ENCODE measurements around the gene ZNF12.

ZNF12 gene

GRCh38 chr7:6654113-6654841, 52.5 kb downstream of the ZNF12 start:
- no peak overlapping the region for H3K4me3 ChIP-seq (replicated peaks; ENCODE audit: insufficient read depth, low read length)
- no peaks in the 10 kb centered on the region for H3K27me3 ChIP-seq (ENCODE audit: insufficient read depth, poor library complexity, severe bottlenecking)
- H3K27ac ChIP-seq (replicated peaks): no peak overlapping the region
- DNase-seq (ENCODE audit: low read depth in 1 of 2, low spot score in 1 of 2): no peak
- TF ChIP-seq SPI1 (IDR thresholded peaks at IDR 0.05; ENCODE audit: borderline replicate concordance, low read depth): no peak
- no peak for TF ChIP-seq CTCF (IDR thresholded peaks at IDR 0.05; ENCODE audit: insufficient read depth, low read length)
- no peak for TF ChIP-seq REST (IDR thresholded peaks at IDR 0.05; ENCODE audit: insufficient replicate concordance, low read depth)
- TF ChIP-seq GABPA (IDR thresholded peaks at IDR 0.05; ENCODE audit: low read depth): no peak
- TF ChIP-seq POLR2AphosphoS5 (IDR thresholded peaks at IDR 0.05; ENCODE audit: low read depth): no peak

- H3K27ac ChIP-seq (replicated peaks): no peak overlapping the region
- no peak overlapping the region for H3K4me3 ChIP-seq (replicated peaks; ENCODE audit: insufficient read depth, low read length)
- no peak for DNase-seq (ENCODE audit: low read depth in 1 of 2, low spot score in 1 of 2)
- no peaks in the 10 kb centered on the region for H3K27me3 ChIP-seq (ENCODE audit: insufficient read depth, poor library complexity, severe bottlenecking)
- TF ChIP-seq CTCF (IDR thresholded peaks at IDR 0.05; ENCODE audit: insufficient read depth, low read length) (no peak), POLR2AphosphoS5 (IDR thresholded peaks at IDR 0.05; ENCODE audit: low read depth) (no peak), GABPA (IDR thresholded peaks at IDR 0.05; ENCODE audit: low read depth) (no peak), REST (IDR thresholded peaks at IDR 0.05; ENCODE audit: insufficient replicate concordance, low read depth) (no peak), SPI1 (IDR thresholded peaks at IDR 0.05; ENCODE audit: borderline replicate concordance, low read depth) (no peak)
Observed at GRCh38 chr7:6653071-6654003, 53.4 kb downstream of the ZNF12 start.

GRCh38 chr7:6652446-6653011, 54.2 kb downstream of the ZNF12 start:
- no peak for DNase-seq (ENCODE audit: low read depth in 1 of 2, low spot score in 1 of 2)
- no peaks in the 10 kb centered on the region for H3K27me3 ChIP-seq (ENCODE audit: insufficient read depth, poor library complexity, severe bottlenecking)
- no peak overlapping the region for H3K4me3 ChIP-seq (replicated peaks; ENCODE audit: insufficient read depth, low read length)
- no peak overlapping the region for H3K27ac ChIP-seq (replicated peaks)
- TF ChIP-seq GABPA (IDR thresholded peaks at IDR 0.05; ENCODE audit: low read depth) (no peak), CTCF (IDR thresholded peaks at IDR 0.05; ENCODE audit: insufficient read depth, low read length) (no peak), SPI1 (IDR thresholded peaks at IDR 0.05; ENCODE audit: borderline replicate concordance, low read depth) (no peak), POLR2AphosphoS5 (IDR thresholded peaks at IDR 0.05; ENCODE audit: low read depth) (no peak), REST (IDR thresholded peaks at IDR 0.05; ENCODE audit: insufficient replicate concordance, low read depth) (no peak)

Data from HL-60 (cell line).